Measurements from ENCODE around the gene MAPK12.

Gene MAPK12

DNA sequence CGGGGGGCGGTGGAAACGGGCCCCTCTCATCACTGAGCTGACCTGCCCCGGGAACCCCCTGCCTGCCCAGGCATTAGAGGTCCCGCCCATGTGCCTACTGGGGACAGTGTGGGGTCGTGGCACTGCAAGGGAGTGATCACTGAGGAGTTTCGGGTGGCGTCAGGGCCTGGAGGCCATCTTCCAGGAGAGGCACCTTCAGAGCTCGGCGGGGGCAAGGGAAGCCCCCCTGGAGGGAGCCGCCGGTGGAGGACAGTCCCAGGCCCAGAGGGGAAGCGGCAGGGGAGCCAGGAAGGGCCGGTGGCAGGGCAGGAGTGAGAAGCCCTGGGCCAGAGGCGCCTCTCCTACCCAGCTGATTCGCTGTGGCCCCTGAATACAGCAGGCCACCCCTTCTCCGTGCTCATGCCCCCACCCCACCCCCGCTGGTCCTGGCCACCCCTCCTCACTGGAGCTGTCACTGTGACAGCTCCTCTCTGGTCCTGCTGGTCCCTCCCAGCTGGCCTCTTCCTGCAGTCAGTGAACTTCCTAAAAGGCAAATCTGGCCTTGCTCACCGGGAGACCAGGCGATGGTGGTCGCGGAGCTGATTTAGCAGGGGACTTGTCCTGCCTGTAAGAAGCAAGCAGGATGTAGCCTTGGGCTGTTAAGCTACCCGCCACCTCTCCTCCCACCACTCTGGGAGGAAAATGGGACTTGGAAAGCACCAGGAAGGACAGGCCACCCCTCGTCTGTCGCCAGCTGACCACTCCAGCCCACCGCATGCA is 10.7 kb upstream of the MAPK12 start:
- DNase-seq (ENCODE audit: low read depth) = peak; percentile 39
- TF ChIP-seq POLR2A (IDR thresholded peaks at IDR 0.05; ENCODE audit: extremely low read depth, insufficient read length) (no peak), MYC (IDR thresholded peaks at IDR 0.05; ENCODE audit: low read depth, low read length) (no peak)
- TF ChIP-seq, protein P1, sequence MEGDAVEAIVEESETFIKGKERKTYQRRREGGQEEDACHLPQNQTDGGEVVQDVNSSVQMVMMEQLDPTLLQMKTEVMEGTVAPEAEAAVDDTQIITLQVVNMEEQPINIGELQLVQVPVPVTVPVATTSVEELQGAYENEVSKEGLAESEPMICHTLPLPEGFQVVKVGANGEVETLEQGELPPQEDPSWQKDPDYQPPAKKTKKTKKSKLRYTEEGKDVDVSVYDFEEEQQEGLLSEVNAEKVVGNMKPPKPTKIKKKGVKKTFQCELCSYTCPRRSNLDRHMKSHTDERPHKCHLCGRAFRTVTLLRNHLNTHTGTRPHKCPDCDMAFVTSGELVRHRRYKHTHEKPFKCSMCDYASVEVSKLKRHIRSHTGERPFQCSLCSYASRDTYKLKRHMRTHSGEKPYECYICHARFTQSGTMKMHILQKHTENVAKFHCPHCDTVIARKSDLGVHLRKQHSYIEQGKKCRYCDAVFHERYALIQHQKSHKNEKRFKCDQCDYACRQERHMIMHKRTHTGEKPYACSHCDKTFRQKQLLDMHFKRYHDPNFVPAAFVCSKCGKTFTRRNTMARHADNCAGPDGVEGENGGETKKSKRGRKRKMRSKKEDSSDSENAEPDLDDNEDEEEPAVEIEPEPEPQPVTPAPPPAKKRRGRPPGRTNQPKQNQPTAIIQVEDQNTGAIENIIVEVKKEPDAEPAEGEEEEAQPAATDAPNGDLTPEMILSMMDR (IDR thresholded peaks at IDR 0.05; ENCODE audit: low read depth, low read length) = no peak
- TF ChIP-seq, protein P2, sequence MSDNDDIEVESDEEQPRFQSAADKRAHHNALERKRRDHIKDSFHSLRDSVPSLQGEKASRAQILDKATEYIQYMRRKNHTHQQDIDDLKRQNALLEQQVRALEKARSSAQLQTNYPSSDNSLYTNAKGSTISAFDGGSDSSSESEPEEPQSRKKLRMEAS (IDR thresholded peaks at IDR 0.05; ENCODE audit: low read depth, low read length) = no peak
- H3K4me3 ChIP-seq (ENCODE audit: low read depth, low read length) = no peak overlapping the region

DNA sequence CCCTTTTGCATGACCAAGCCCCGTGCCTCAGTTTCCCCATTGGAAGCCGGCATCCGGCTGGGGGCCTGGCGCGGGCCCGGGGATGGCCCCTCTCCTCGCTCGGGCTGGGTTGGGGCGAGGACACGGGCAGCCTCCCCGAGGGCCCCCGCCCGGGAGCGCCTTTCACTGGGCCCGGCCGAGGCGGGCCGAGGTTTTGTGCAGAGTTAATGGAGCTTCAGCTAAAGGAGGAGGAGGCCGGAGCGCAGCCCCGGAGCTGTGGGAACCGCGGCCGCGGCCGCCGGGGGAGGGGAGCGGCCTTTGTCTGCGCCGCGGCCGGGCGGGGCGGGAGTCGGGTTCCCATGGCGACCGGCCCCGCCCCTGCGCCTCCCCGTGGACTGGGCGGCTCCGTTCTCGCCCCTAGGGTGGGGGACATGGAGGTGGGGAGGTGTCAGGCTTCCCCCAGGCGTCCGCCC is 10.1 kb upstream of the MAPK12 start:
- TF ChIP-seq, protein P2 (IDR thresholded peaks at IDR 0.05; ENCODE audit: low read depth, low read length) = no peak
- no peak for TF ChIP-seq MYC (IDR thresholded peaks at IDR 0.05; ENCODE audit: low read depth, low read length)
- no peak for TF ChIP-seq POLR2A (IDR thresholded peaks at IDR 0.05; ENCODE audit: extremely low read depth, insufficient read length)
- peak; percentile 77 for DNase-seq (ENCODE audit: low read depth)
- H3K4me3 ChIP-seq (ENCODE audit: low read depth, low read length) = no peak overlapping the region

DNA sequence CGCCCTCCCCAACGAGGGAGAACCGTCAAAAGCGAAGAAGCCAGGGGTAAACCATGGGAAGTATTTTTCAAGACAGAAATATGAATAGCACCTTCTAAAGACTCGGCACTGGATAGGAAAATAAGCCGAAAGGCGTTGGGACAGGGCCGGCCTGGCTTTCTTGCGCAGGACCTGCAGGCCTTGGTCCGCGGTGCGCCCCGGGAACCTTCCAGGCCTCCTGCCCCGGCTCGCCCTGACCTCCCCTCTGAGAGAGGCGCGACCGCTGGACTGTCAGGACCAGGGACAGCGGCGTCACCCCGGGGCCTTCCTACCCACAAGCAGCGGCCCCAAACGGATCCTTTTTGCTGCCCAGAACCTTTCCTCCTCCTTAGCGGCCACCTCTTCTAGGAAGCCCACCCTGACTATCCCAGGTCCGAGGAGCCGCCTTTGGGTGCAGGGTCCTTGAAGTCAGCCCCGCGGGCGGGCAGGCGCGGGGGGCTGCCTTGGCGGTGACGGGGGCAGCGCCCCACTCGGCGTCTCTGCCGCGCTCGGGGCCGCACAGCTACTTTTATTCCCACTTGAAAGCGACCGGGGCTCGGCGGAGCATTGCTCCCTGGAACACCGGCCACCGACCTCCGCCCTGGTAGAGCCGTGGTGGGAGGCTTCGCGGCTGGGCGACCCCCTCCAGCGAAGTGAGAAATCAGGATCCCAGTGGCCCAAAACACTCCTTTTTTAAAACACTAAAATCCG is 9.3 kb upstream of the MAPK12 start:
- DNase-seq (ENCODE audit: low read depth) = peak; percentile 83
- peak overlapping the region; percentile 34 for H3K4me3 ChIP-seq (ENCODE audit: low read depth, low read length)
- TF ChIP-seq POLR2A (IDR thresholded peaks at IDR 0.05; ENCODE audit: extremely low read depth, insufficient read length) = no peak
- TF ChIP-seq, protein P2 (IDR thresholded peaks at IDR 0.05; ENCODE audit: low read depth, low read length) = 0 out of 2 replicates have a peak, but pooled peaks have one; percentile 34
- TF ChIP-seq MYC (IDR thresholded peaks at IDR 0.05; ENCODE audit: low read depth, low read length) = no peak

DNA sequence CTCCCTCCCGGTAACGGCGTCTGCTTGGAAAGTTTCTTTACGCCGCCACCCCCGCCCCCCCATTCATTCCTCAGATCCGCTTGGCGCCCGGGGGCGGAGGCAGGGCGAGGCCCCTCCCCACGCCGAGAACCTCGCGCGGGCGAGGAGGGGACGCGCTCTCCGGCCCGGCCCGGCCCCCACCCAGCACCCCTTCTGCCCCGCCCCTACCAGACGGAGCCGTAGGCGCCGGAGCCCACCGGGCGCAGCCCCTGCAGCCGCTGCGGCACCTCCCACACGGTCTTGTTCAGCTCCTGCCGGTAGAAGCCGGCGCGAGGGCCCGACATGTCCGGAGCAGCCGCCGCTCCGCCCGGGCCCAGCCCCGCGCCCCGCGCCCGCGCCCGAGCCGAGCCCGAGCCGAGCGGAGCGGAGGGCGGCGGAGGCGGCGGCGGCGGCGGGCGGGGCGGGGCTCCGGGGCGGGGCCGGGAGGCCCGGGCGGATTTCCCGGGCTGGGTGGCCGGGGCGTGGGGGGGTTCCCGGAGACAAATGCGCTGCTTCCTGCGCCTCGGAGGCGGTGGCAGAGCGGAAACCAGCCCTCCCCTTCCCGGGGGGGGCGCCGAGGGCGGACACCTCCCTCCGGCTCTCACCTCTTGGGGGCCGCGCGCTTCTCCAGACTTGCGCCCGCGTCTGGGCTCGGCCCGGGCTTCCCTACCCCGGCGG is 8.6 kb upstream of the MAPK12 start, which contains the start of gene MAPK11:
MAPK11 (minus strand) TSS at position 411 of the 696 bp plus-strand sequence; CDS start at position 323, 88 bp downstream.
- TF ChIP-seq POLR2A (IDR thresholded peaks at IDR 0.05; ENCODE audit: extremely low read depth, insufficient read length) (no peak), MYC (IDR thresholded peaks at IDR 0.05; ENCODE audit: low read depth, low read length) (no peak)
- TF ChIP-seq, protein P1 (IDR thresholded peaks at IDR 0.05; ENCODE audit: low read depth, low read length) = no peak
- TF ChIP-seq, protein P2 (IDR thresholded peaks at IDR 0.05; ENCODE audit: low read depth, low read length) = no peak
- peak; percentile 65 for DNase-seq (ENCODE audit: low read depth)
- peak within 1 kb of the TSS; percentile 34 for H3K4me3 ChIP-seq (ENCODE audit: low read depth, low read length)

DNA sequence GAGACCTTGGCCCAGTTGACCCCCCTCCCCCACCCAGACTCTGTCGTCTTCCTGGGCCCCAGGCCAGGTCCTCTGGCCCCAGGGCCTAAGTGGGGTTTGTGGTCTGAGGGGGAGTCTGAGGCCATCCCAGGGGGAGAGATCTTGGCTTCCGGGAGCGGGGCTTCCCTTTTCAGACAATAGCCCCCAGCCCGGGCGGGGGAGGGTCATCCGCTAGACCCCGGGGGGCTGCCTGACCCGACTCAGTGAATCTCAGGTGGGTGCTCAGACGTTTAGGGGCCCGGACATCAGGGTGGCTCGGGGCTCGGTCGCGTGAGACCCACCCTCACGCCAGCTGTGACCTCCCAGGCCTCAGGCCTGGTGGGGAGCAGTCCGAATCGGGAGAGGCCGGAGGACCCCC is 8.1 kb upstream of the MAPK12 start:
- peak; percentile 73 for DNase-seq (ENCODE audit: low read depth)
- TF ChIP-seq, protein P1 (IDR thresholded peaks at IDR 0.05; ENCODE audit: low read depth, low read length) = no peak
- no peak for TF ChIP-seq POLR2A (IDR thresholded peaks at IDR 0.05; ENCODE audit: extremely low read depth, insufficient read length)
- TF ChIP-seq, protein P2 (IDR thresholded peaks at IDR 0.05; ENCODE audit: low read depth, low read length) = no peak
- TF ChIP-seq MYC (IDR thresholded peaks at IDR 0.05; ENCODE audit: low read depth, low read length) = no peak
- H3K4me3 ChIP-seq (ENCODE audit: low read depth, low read length) = peak overlapping the region; percentile 21

DNA sequence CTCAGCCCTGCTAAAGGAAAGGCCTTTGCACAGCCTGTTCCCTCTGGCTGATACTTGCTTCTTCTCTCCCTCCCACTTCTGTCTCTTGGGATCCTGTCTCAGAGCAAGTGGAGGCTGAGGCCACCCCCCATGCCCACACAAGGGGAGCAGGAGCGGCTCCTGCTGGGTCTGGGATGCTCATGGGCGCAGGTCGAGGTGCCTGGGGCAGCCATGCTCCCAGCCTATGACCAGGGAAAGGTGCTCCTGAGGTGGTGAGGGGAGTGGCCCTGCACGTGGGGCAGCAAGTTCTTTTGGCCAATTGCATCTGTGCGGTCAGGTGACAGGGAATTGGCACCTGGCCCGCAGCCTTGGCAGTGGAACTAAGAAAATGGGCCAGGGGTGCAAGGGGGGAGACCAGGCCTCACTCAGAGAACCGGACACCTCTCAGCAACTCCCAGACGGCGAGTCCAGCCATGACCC is 7.2 kb upstream of the MAPK12 start:
- peak; percentile 36 for DNase-seq (ENCODE audit: low read depth)
- no peak for TF ChIP-seq POLR2A (IDR thresholded peaks at IDR 0.05; ENCODE audit: extremely low read depth, insufficient read length)
- TF ChIP-seq, protein P2 (IDR thresholded peaks at IDR 0.05; ENCODE audit: low read depth, low read length) = no peak
- TF ChIP-seq, protein P1 (IDR thresholded peaks at IDR 0.05; ENCODE audit: low read depth, low read length) = no peak
- no peak for TF ChIP-seq MYC (IDR thresholded peaks at IDR 0.05; ENCODE audit: low read depth, low read length)
- H3K4me3 ChIP-seq (ENCODE audit: low read depth, low read length) = no peak overlapping the region

All from NB4 (cell line).